GM23338 (cell line): ENCODE data around the gene LMO7. TPM values are rescaled to one million over a fixed set of nuclear protein-coding genes. Genes with fewer than 3 reads are reported as not detected.

Experiments used
- ATAC-seq: fragments of 200-7000 bp; cut with Tn5 transposase; 3 replicates; pipeline ENCODE4 v1.9.1; 2020
- DNase-seq: peaks from one replicate; pipeline ENCODE4 v3.0.0-alpha.2; 2015; ENCODE audit warnings: low spot score
- H2AFZ ChIP-seq: fragments of 200-600 bp; sonication (generic); 2 replicates; pipeline ENCODE4 v1.8.0; 2016; ENCODE audit warnings: antibody characterized with exemption, mild to moderate bottlenecking, moderate library complexity
- H3F3A ChIP-seq: fragments of 200-600 bp; sonication (generic); replicated peaks from 2 replicates; pipeline ENCODE4 v1.8.0; 2017; ENCODE audit warnings: antibody characterized with exemption, mixed run types, low read depth
- H3K27ac ChIP-seq: fragments of 200-600 bp; sonication (generic); 2 replicates; pipeline ENCODE4 v1.6.1; 2016; ENCODE audit warnings: low read depth
- H3K27me3 ChIP-seq: fragments of 200-600 bp; sonication (generic); 2 replicates; pipeline ENCODE4 v1.8.0; 2016; ENCODE audit warnings: mild to moderate bottlenecking, mixed run types, moderate library complexity; ENCODE audit not compliant: insufficient read depth
- H3K36me3 ChIP-seq: fragments of 200-600 bp; sonication (generic); 2 replicates; pipeline ENCODE4 v1.8.0; 2016; ENCODE audit warnings: mild to moderate bottlenecking; ENCODE audit not compliant: insufficient read depth
- H3K4me1 ChIP-seq: fragments of 200-600 bp; sonication (generic); 2 replicates; pipeline ENCODE4 v1.8.0; 2016; ENCODE audit warnings: mild to moderate bottlenecking, moderate library complexity; ENCODE audit not compliant: insufficient read depth
- H3K4me2 ChIP-seq: fragments of 200-600 bp; sonication (generic); 2 replicates; pipeline ENCODE4 v1.7.1; 2017; ENCODE audit warnings: mixed run types
- H3K4me3 ChIP-seq: fragments of 200-600 bp; sonication (generic); 2 replicates; pipeline ENCODE4 v1.6.1; 2016; ENCODE audit warnings: mixed run types
- H3K79me2 ChIP-seq: fragments of 200-600 bp; sonication (generic); replicated peaks from 2 replicates; pipeline ENCODE4 v1.8.0; 2017; ENCODE audit warnings: mild to moderate bottlenecking; ENCODE audit not compliant: insufficient read depth
- H3K9me2 ChIP-seq: fragments of 200-600 bp; sonication (generic); 2 replicates; pipeline ENCODE4 v1.8.0; 2017; ENCODE audit not compliant: insufficient read depth
- H4K20me1 ChIP-seq: fragments of 200-600 bp; sonication (generic); replicated peaks from 2 replicates; pipeline ENCODE4 v1.8.0; 2017; ENCODE audit warnings: mild to moderate bottlenecking; ENCODE audit not compliant: insufficient read depth
- H3K27ac Mint-ChIP-seq: 2 replicates; pipeline ENCODE4 v1.8.0; 2020; ENCODE audit warnings: inconsistent platforms, mild to moderate bottlenecking, moderate library complexity, mixed read lengths
- H3K27me3 Mint-ChIP-seq: 3 replicates; pipeline ENCODE4 v1.8.0; 2022; ENCODE audit warnings: low read depth, mild to moderate bottlenecking, moderate library complexity, mixed read lengths, inconsistent platforms; ENCODE audit not compliant: insufficient read depth, poor library complexity
- H3K36me3 Mint-ChIP-seq: 3 replicates; pipeline ENCODE4 v1.8.0; 2021; ENCODE audit warnings: low read depth, mild to moderate bottlenecking, inconsistent platforms, moderate library complexity, mixed read lengths
- H3K4me1 Mint-ChIP-seq: 3 replicates; pipeline ENCODE4 v1.8.0; 2020; ENCODE audit warnings: mild to moderate bottlenecking, inconsistent platforms, mixed read lengths
- H3K4me3 Mint-ChIP-seq: 3 replicates; pipeline ENCODE4 v1.8.0; 2021; ENCODE audit warnings: moderate library complexity, mild to moderate bottlenecking, inconsistent platforms, mixed read lengths
- H3K9me3 Mint-ChIP-seq: 3 replicates; pipeline ENCODE4 v1.8.0; 2020; ENCODE audit warnings: moderate library complexity, mild to moderate bottlenecking, inconsistent platforms, mixed read lengths
- ETS1 ChIP-seq: IDR thresholded peaks from 2 replicates; pipeline ENCODE4 v1.6.1; 2016; ENCODE audit warnings: antibody characterized with exemption
- EZH2 ChIP-seq: fragments of 200-600 bp; sonication (generic); IDR thresholded peaks from one replicate; pipeline ENCODE4 v1.8.0; 2017; ENCODE audit warnings: antibody characterized with exemption, mild to moderate bottlenecking, low read depth; ENCODE audit not compliant: unreplicated experiment
- EZH2phosphoT487 ChIP-seq: fragments of 200-600 bp; sonication (generic); IDR thresholded peaks from one replicate; pipeline ENCODE4 v1.8.1; 2018; ENCODE audit warnings: antibody characterized with exemption; ENCODE audit not compliant: unreplicated experiment
- JUNB ChIP-seq: IDR thresholded peaks from one replicate; pipeline ENCODE4 v1.6.1; 2016; ENCODE audit warnings: antibody characterized with exemption; ENCODE audit not compliant: unreplicated experiment
- NANOG ChIP-seq: IDR thresholded peaks from 2 replicates; pipeline ENCODE4 v1.6.1; 2016; ENCODE audit warnings: antibody characterized with exemption, borderline replicate concordance
- POLR2AphosphoS5 ChIP-seq: IDR thresholded peaks from 2 replicates; pipeline ENCODE4 v1.6.1; 2016; ENCODE audit warnings: antibody characterized with exemption, low read depth
- REST ChIP-seq: IDR thresholded peaks from one replicate; pipeline ENCODE4 v1.6.1; 2018; ENCODE audit warnings: antibody characterized with exemption; ENCODE audit not compliant: unreplicated experiment
- STAT1 ChIP-seq: IDR thresholded peaks from one replicate; pipeline ENCODE4 v1.6.1; 2016; ENCODE audit warnings: antibody characterized with exemption; ENCODE audit not compliant: unreplicated experiment
- ZNF114 ChIP-seq: fragments of 250-450 bp; sonication (Bioruptor Pico); IDR thresholded peaks from 2 replicates; pipeline ENCODE4 v1.5.0; 2020; ENCODE audit warnings: mild to moderate bottlenecking, moderate library complexity
- polyA plus RNA-seq: library from polyadenylated mRNA; unstranded; fragments of >200 nt; fragmentation: Nextera tagmentation; extraction: Ambion mirVana; gene quantifications from 2 replicates; pipeline ENCODE4 v1.2.1, GENCODE V29; 2016
- total RNA-seq: library from RNA; depleted of rRNA; stranded (reverse); fragments of >200 nt; shearing (Covaris generic); gene quantifications from 2 replicates; pipeline ENCODE4 v1.2.3, GENCODE V29; 2014

LMO7 gene
- total and polyA plus RNA-seq, 2 experiments from 2014 or later: 22.3 to 26.9 TPM

GRCh38 chr13:75652726-75653125, 16.6 kb downstream of the LMO7 start:
- Mint-ChIP-seq H3K27me3 (no peaks in the 10 kb centered on the region), H3K4me3 (no peak overlapping the region), H3K36me3 (no peaks in the 10 kb centered on the region), H3K27ac (no peak overlapping the region), H3K4me1 (no peaks in the 10 kb centered on the region), H3K9me3 (no peaks in the 10 kb centered on the region)
- ATAC-seq (no peak), DNase-seq (no peak)
- Histone ChIP-seq H3K9me2 (no peaks in the 10 kb centered on the region), H3K27ac (no peak overlapping the region), H2AFZ (no peak overlapping the region), H3K79me2 (no peaks in the 10 kb centered on the region), H3K27me3 (no peaks in the 10 kb centered on the region), H3K4me2 (no peak overlapping the region), H3K36me3 (no peaks in the 10 kb centered on the region), H4K20me1 (no peaks in the 10 kb centered on the region), H3F3A (no peaks in the 10 kb centered on the region), H3K4me1 (no peaks in the 10 kb centered on the region), H3K4me3 (no peak overlapping the region)
- TF ChIP-seq ETS1 (no peak), REST (no peak), POLR2AphosphoS5 (no peak), EZH2phosphoT487 (no peak), EZH2 (no peak), STAT1 (no peak)

GRCh38 chr13:75656425-75656989, 20.4 kb downstream of the LMO7 start:
- Mint-ChIP-seq H3K27ac (no peak overlapping the region), H3K4me1 (no peaks in the 10 kb centered on the region), H3K4me3 (no peak overlapping the region), H3K36me3 (no peaks in the 10 kb centered on the region), H3K27me3 (peaks cover 2% of the 10 kb centered on the region), H3K9me3 (no peaks in the 10 kb centered on the region)
- 0 out of 2 replicates have a peak, but pooled peaks cover 2% of the 10 kb centered on the region for H4K20me1 ChIP-seq
- H2AFZ ChIP-seq: no peak overlapping the region
- no peaks in the 10 kb centered on the region for H3K79me2 ChIP-seq
- no peak overlapping the region for H3K27ac ChIP-seq
- ATAC-seq (no peak), DNase-seq (no peak)
- no peaks in the 10 kb centered on the region for H3K9me2 ChIP-seq
- H3K27me3 ChIP-seq: no peaks in the 10 kb centered on the region
- H3K4me2 ChIP-seq: no peak overlapping the region
- no peaks in the 10 kb centered on the region for H3F3A ChIP-seq
- no peak overlapping the region for H3K4me3 ChIP-seq
- no peaks in the 10 kb centered on the region for H3K4me1 ChIP-seq
- no peaks in the 10 kb centered on the region for H3K36me3 ChIP-seq
- TF ChIP-seq NANOG (no peak), ZNF114 (CRISPR knock-in tag) (no peak), JUNB (no peak), REST (no peak), ETS1 (no peak)
